HepG2 (cell line): Measurements from ENCODE around the gene KIF26B. TPM values are rescaled to one million over a fixed set of nuclear protein-coding genes. Genes with fewer than 3 reads are reported as not detected.

Experiments used
- ATAC-seq: fragments of 200-7000 bp; cut with Tn5 transposase; 3 replicates; pipeline ENCODE4 v1.9.1; 2020; ENCODE audit warnings: mild to moderate bottlenecking, moderate library complexity
- BruUV-seq: library from RNA; stranded (reverse); fragments of 400-500 nt; replicated peaks from 2 replicates; lab custom pipeline; 2021; lab: Mats Ljungman, UMichigan
- CTCF ChIA-PET: fragments of 300-600 bp; formaldehyde crosslinking; extraction: SDS; loops from one replicate; lab custom pipeline; 2021; ENCODE audit warnings: low total read pairs, inconsistent platforms, low intra/inter-chr PET ratio; lab: Yijun Ruan, JAX
- POLR2A ChIA-PET: fragments of 350-600 bp; sonication (Branson Sonifier 250); formaldehyde crosslinking; loops from one replicate; lab custom pipeline; 2020; ENCODE audit warnings: antibody characterized with exemption, inconsistent platforms; lab: Yijun Ruan, JAX
- DNase-seq: peaks from one replicate; pipeline ENCODE4 v3.0.0-alpha.2; 2015; ENCODE audit warnings: low spot score
- FAIRE-seq: peaks from 3 replicates; lab custom pipeline; 2011; peaks lifted over from hg19 to GRCh38; lab: Jason Lieb, UNC
- H2AFZ ChIP-seq: one replicate; pipeline ENCODE4 v1.6.1; 2011; ENCODE audit warnings: low read length, inconsistent platforms
- H3K27ac ChIP-seq: fragments of 300-600 bp; 3 replicates; pipeline ENCODE4 v1.8.0; 2011; ENCODE audit warnings: mixed run types, mild to moderate bottlenecking, mixed read lengths, low read length, inconsistent platforms; ENCODE audit not compliant: insufficient read depth; ENCODE audit errors: extremely low read length
- H3K27me3 ChIP-seq, 2 experiments: fragments of 200-600 bp in 1 of 2; 2 replicates in 1 of 2; 3 replicates in 1 of 2; pipeline versions ENCODE4 v1.6.0 to v1.8.0; 2011; ENCODE audit warnings: low read length in 2 of 2, mild to moderate bottlenecking in 2 of 2, moderate library complexity in 2 of 2, inconsistent platforms in 1 of 2; ENCODE audit not compliant: insufficient read depth in 2 of 2, control insufficient read depth in 1 of 2
- H3K36me3 ChIP-seq, 2 experiments: fragments of 200-600 bp in 1 of 2; replicated peaks in 1 of 2; 2 replicates in 1 of 2; 3 replicates in 1 of 2; pipeline versions ENCODE4 v1.5.1 to v1.8.0; 2011; ENCODE audit warnings: low read length in 2 of 2, inconsistent platforms in 1 of 2; ENCODE audit not compliant: insufficient read depth in 2 of 2, control insufficient read depth in 1 of 2
- H3K4me1 ChIP-seq: 2 replicates; pipeline ENCODE4 v1.5.1; 2012; ENCODE audit warnings: low read length, inconsistent platforms; ENCODE audit not compliant: insufficient read depth
- H3K4me2 ChIP-seq: 2 replicates; pipeline ENCODE4 v1.6.0; 2011; ENCODE audit warnings: low read depth, low read length, inconsistent platforms
- H3K4me3 ChIP-seq, 3 experiments: fragments of 200-600 bp in 1 of 3; sonication (generic), shearing (Covaris generic) in 1 of 3; replicated peaks in 1 of 3; 2 replicates each; pipeline ENCODE4 v1.5.1; 2011 to 2016; ENCODE audit warnings: low read length in 3 of 3, inconsistent platforms in 2 of 3, low read depth in 2 of 3, mild to moderate bottlenecking in 2 of 3, control low read depth in 1 of 3, mixed read lengths in 1 of 3; ENCODE audit not compliant: insufficient read depth in 1 of 3
- H3K79me2 ChIP-seq: one replicate; pipeline ENCODE4 v1.6.1; 2011; ENCODE audit warnings: low read length, inconsistent platforms; ENCODE audit not compliant: insufficient read depth
- H3K9ac ChIP-seq: 2 replicates; pipeline ENCODE4 v1.6.0; 2011; ENCODE audit warnings: mild to moderate bottlenecking, low read depth, low read length, inconsistent platforms; ENCODE audit not compliant: insufficient read depth
- H3K9me3 ChIP-seq: 2 replicates; pipeline ENCODE4 v1.5.1; 2012; ENCODE audit warnings: mild to moderate bottlenecking, low read length
- H4K20me1 ChIP-seq: 2 replicates; pipeline ENCODE4 v1.6.0; 2011; ENCODE audit warnings: inconsistent platforms, mild to moderate bottlenecking, low read length, moderate library complexity; ENCODE audit not compliant: insufficient read depth
- ARID3A ChIP-seq: IDR thresholded peaks from 2 replicates; pipeline ENCODE4 v1.6.1; 2012; ENCODE audit warnings: low read depth, low read length, improper control_type of control experiment
- CTCF ChIP-seq: sonication (generic); formaldehyde crosslinking; IDR thresholded peaks from 2 replicates; pipeline ENCODE4 v1.5.0; 2020; ENCODE audit warnings: mild to moderate bottlenecking, missing genetic modification reagents, moderate library complexity
- HMG20B ChIP-seq: conservative IDR thresholded peaks from 2 replicates; pipeline ENCODE4 v1.6.1; 2016; ENCODE audit warnings: missing genetic modification reagents, missing compliant biosample characterization
- JUNB ChIP-seq: sonication (generic); formaldehyde crosslinking; IDR thresholded peaks from 2 replicates; pipeline ENCODE4 v1.8.0; 2022; ENCODE audit warnings: missing genetic modification reagents, mild to moderate bottlenecking, borderline replicate concordance
- REL ChIP-seq: sonication (generic); formaldehyde crosslinking; conservative IDR thresholded peaks from 2 replicates; pipeline ENCODE4 v1.8.0; 2022; ENCODE audit warnings: mild to moderate bottlenecking, missing genetic modification reagents, moderate library complexity
- SAFB2 ChIP-seq: sonication (generic); formaldehyde crosslinking; IDR thresholded peaks from 2 replicates; pipeline ENCODE4 v1.5.1; 2020; ENCODE audit warnings: missing genetic modification reagents, low read depth, mild to moderate bottlenecking, borderline replicate concordance
- SKIL ChIP-seq: sonication (generic); formaldehyde crosslinking; IDR thresholded peaks from 2 replicates; pipeline ENCODE4 v1.8.0; 2022; ENCODE audit warnings: missing genetic modification reagents, mild to moderate bottlenecking, moderate library complexity, borderline replicate concordance
- THRA ChIP-seq: sonication (generic); formaldehyde crosslinking; IDR thresholded peaks from 2 replicates; pipeline ENCODE4 v1.4.0; 2020; ENCODE audit warnings: missing genetic modification reagents, borderline replicate concordance
- ZNF737 ChIP-seq: sonication (generic); formaldehyde crosslinking; IDR thresholded peaks from 2 replicates; pipeline ENCODE4 v1.5.0; 2020; ENCODE audit warnings: missing genetic modification reagents, mild to moderate bottlenecking, borderline replicate concordance
- ZNF768 ChIP-seq: sonication (generic); formaldehyde crosslinking; IDR thresholded peaks from 2 replicates; pipeline ENCODE4 v1.4.0; 2020; ENCODE audit warnings: missing genetic modification reagents
- ZNF879 ChIP-seq: sonication (generic); formaldehyde crosslinking; IDR thresholded peaks from 2 replicates; pipeline ENCODE4 v1.8.1; 2023; ENCODE audit warnings: missing genetic modification reagents
- WGBS: methylation state at CpG from one replicate; pipeline ENCODE4 v1.1.6; 2017; ENCODE audit warnings: low lambda C conversion rate; 5-methylcytosine and 5-hydroxymethylcytosine counted together
- in situ Hi-C: cut with HindIII; loops from 2 replicates; pipeline ENCODE4 v1.10.0; 2017; ENCODE audit warnings: low pct_unique_long_range_greater_than_20kb; ENCODE audit not compliant: extremely low pct_ligation_motif_present
- intact Hi-C: fragments of 100-400 bp; cut with micrococcal nuclease; formaldehyde crosslinking; loops from one replicate; pipeline ENCODE4 v1.10.0; 2022; ENCODE audit not compliant: unreplicated experiment
- polyA plus RNA-seq, 8 experiments: library from polyadenylated mRNA; depleted of rRNA in 3 of 8; stranded (reverse) in 7 of 8; unstranded in 1 of 8; fragments of >200 nt; fragmentation: Illumina TruSeq in 4 of 8; extraction: Trizol in 4 of 8; gene quantifications; 2 replicates each; pipeline versions ENCODE4 v1.2.1 to v1.2.3, GENCODE V29; 2011 to 2016; ENCODE audit warnings: low read depth in 4 of 8, missing spikeins in 1 of 8, mixed read lengths in 1 of 8; ENCODE audit not compliant: insufficient read depth in 1 of 8
- total RNA-seq, 5 experiments: library from RNA; depleted of rRNA; stranded (reverse); fragments of >200 nt; fragmentation: Illumina TruSeq; extraction: Trizol; gene quantifications; 2 replicates each; pipeline ENCODE4 v1.2.3, GENCODE V29; 2016; ENCODE audit warnings: low read depth in 1 of 5
- TF ChIP-seq, protein P1 (sequence below): sonication (generic); formaldehyde crosslinking; conservative IDR thresholded peaks from 2 replicates; pipeline ENCODE4 v1.8.0; 2022; ENCODE audit warnings: missing genetic modification reagents

KIF26B gene
- total and polyA plus RNA-seq, 2 of the 13 experiments (the other 11 are each of a cell fraction or from before 2014, with no cell fraction given) = 0.08 to 0.09 TPM

GRCh38 chr1:245591346-245592188 is 436.8 kb downstream of the KIF26B start (continued):
- TF ChIP-seq THRA (CRISPR knock-in tag) = no peak
- TF ChIP-seq SAFB2 = no peak
- no peak for TF ChIP-seq ZNF879 (CRISPR knock-in tag)
- TF ChIP-seq, protein P1, sequence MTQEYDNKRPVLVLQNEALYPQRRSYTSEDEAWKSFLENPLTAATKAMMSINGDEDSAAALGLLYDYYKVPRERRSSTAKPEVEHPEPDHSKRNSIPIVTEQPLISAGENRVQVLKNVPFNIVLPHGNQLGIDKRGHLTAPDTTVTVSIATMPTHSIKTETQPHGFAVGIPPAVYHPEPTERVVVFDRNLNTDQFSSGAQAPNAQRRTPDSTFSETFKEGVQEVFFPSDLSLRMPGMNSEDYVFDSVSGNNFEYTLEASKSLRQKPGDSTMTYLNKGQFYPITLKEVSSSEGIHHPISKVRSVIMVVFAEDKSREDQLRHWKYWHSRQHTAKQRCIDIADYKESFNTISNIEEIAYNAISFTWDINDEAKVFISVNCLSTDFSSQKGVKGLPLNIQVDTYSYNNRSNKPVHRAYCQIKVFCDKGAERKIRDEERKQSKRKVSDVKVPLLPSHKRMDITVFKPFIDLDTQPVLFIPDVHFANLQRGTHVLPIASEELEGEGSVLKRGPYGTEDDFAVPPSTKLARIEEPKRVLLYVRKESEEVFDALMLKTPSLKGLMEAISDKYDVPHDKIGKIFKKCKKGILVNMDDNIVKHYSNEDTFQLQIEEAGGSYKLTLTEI (CRISPR knock-in tag) = no peak

DNA sequence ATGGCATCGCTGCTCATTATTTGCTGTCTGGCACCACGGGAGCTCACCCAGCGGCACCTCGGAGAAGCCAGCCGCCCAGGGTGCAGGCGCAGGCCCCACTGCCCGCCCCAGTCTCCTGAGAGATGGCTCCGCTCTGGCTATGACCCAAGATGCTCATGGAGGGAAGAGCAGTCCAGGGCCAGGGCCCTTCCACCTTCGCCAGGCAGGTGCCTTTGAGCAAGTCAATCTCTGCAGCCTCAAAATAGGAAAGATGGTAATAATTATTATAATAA is 437.3 kb downstream of the KIF26B start:
- Histone ChIP-seq H3K36me3 (no peaks in the 10 kb centered on the region), H3K4me1 (no peaks in the 10 kb centered on the region), H3K79me2 (no peaks in the 10 kb centered on the region), H3K4me3 (no peak overlapping the region), H3K4me2 (no peak overlapping the region), H3K27ac (no peak overlapping the region), H3K9me3 (no peaks in the 10 kb centered on the region), H4K20me1 (no peaks in the 10 kb centered on the region), H3K27me3 (peaks cover 0 to 1% of the 10 kb centered on the region in 2 experiments; a peak in 2 of 5 replicates), H2AFZ (no peak overlapping the region), H3K9ac (no peak overlapping the region)
- ATAC-seq (no peak), DNase-seq (no peak), FAIRE-seq (no peak)
- POLR2A ChIA-PET = no interaction called here
- in situ Hi-C loops (no loop called here), intact Hi-C loops (no loop called here)
- no TSS peak for BruUV-seq
- WGBS = 64% methylated on average over 9 of the region's 9 CpGs
- CTCF ChIA-PET = no interaction called here
- TF ChIP-seq JUNB (CRISPR knock-in tag) (no peak), ZNF768 (CRISPR knock-in tag) (no peak), REL (CRISPR knock-in tag) (no peak), ARID3A (no peak), CTCF (CRISPR knock-in tag) (no peak), ZNF737 (CRISPR knock-in tag) (no peak), HMG20B (CRISPR knock-in tag) (no peak), SKIL (CRISPR knock-in tag) (no peak)
